GM06990 (cell line): Measurements from ENCODE around the gene YBEY.
"Not testable (repeated sequence)": the region's sequence is repeated elsewhere in the genome, so short reads cannot be mapped to it uniquely, and the experiment has no call there.

Experiments used
- DNase-seq: peaks from one replicate; pipeline ENCODE4 v3.0.0-alpha.2; 2011; ENCODE audit not compliant: insufficient read length; ENCODE audit errors: extremely low read depth
- H3K27me3 ChIP-seq: replicated peaks from 2 replicates; pipeline ENCODE4 v1.6.0; 2011; ENCODE audit warnings: low read length; ENCODE audit not compliant: control insufficient read depth, insufficient read depth
- H3K36me3 ChIP-seq: 2 replicates; pipeline ENCODE4 v1.5.1; 2011; ENCODE audit warnings: low read length; ENCODE audit not compliant: control insufficient read depth, insufficient read depth
- H3K4me3 ChIP-seq: replicated peaks from 2 replicates; pipeline ENCODE4 v1.5.1; 2011; ENCODE audit warnings: low read depth, mild to moderate bottlenecking, control low read depth, low read length
- CTCF ChIP-seq: IDR thresholded peaks from 2 replicates; pipeline ENCODE4 v1.5.1; 2011; ENCODE audit warnings: low read length, control low read depth, mild to moderate bottlenecking, inconsistent platforms; ENCODE audit not compliant: insufficient read depth, poor library complexity, severe bottlenecking

The YBEY gene

GRCh38 chr21:46304955-46305354, 18.8 kb downstream of the YBEY start:
- Histone ChIP-seq H3K27me3 (no peaks in the 10 kb centered on the region), H3K36me3 (peaks cover 4% of the 10 kb centered on the region; the same call in 1 of the 2 replicates), H3K4me3 (no peak overlapping the region)
- DNase-seq, result no peak
- no peak for TF ChIP-seq CTCF

GRCh38 chr21:46307625-46308024, 21.5 kb downstream of the YBEY start:
- H3K4me3 ChIP-seq, result no peak overlapping the region
- no peaks in the 10 kb centered on the region for H3K27me3 ChIP-seq
- no peak for TF ChIP-seq CTCF
- peaks cover 4% of the 10 kb centered on the region for H3K36me3 ChIP-seq
- DNase-seq, result no peak

GRCh38 chr21:46308431-46308830, 22.3 kb downstream of the YBEY start:
- peaks cover 7% of the 10 kb centered on the region for H3K36me3 ChIP-seq
- no peak overlapping the region for H3K4me3 ChIP-seq
- no peaks in the 10 kb centered on the region for H3K27me3 ChIP-seq
- DNase-seq, result no peak
- no peak for TF ChIP-seq CTCF

DNA sequence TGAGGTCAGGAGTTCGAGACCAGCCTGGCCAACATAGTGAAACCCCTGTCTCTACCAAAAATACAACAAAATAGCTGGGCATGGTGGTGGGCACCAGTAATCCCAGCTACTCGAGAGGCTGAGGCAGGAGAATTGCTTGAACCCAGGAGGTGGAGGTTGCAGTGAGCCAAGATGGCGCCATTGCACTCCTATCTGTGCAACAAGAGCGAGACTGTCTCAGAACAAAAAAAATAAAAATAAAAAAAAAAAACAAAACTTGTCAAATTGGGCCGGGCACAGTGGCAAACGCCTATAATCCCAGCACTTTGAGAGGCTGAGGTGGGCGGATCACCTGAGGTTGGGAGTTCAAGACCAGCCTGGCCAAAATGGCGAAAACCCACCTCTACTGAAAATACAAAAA, 24.1 kb downstream of the YBEY start:
- not testable (repeated sequence) for H3K27me3 ChIP-seq, DNase-seq, H3K36me3 ChIP-seq, H3K4me3 ChIP-seq

DNA sequence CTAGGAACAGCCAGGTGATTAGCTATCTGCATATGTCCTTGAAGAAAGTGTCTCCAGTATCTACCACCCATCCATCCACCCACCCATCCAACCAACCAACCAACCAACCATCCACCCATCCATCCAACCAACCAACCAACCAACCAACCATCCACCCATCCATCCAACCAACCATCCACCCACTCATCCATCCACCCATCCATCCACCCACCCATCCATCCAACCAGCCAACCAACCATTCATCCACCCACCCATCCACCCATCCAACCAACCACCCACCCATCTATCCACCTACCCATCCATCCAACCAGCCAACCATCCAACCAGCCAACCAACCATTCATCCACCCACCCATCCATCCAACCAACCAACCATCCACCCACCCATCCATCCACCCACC, 25.4 kb downstream of the YBEY start:
- no peak for TF ChIP-seq CTCF
- Histone ChIP-seq H3K27me3 (no peaks in the 10 kb centered on the region), H3K4me3 (no peak overlapping the region), H3K36me3 (peaks cover 12% of the 10 kb centered on the region)
- DNase-seq, result no peak

GRCh38 chr21:46312949-46313348, 26.8 kb downstream of the YBEY start:
- no peak overlapping the region for H3K4me3 ChIP-seq
- no peaks in the 10 kb centered on the region for H3K27me3 ChIP-seq
- H3K36me3 ChIP-seq, result peaks cover 11% of the 10 kb centered on the region
- no peak for TF ChIP-seq CTCF
- no peak for DNase-seq
